Measurements from ENCODE around the gene DNAH5. TPM values are rescaled to one million over a fixed set of nuclear protein-coding genes. Genes with fewer than 3 reads are reported as not detected.

Gene DNAH5
- total and polyA plus RNA-seq, 2 donors (not counting 3 experiments of a cell fraction or from before 2014, with no cell fraction given): 0.23 to 1.7 TPM

DNA sequence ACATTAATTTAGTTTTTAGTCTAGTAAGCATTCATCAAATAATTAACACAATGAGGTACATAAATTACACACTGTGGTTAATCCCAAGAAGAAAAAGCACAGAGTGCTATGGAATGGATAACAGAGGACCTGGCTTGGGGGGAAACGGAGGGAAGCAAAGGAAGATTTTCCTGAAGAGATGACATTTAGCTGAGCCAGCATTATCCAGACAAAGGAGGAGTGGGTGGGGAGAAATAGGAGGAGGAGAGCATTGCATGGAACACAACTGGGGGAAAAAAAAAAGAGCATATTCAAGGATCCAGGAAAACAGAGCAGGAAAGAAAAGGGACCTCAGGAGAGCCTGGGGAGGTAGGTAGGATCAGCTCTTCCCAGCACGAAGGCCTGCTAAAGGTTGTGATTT lies 170.8 kb downstream of the DNAH5 start:
- FAIRE-seq: no peak

More for the DNA sequence above, 170.8 kb downstream of the DNAH5 start:
- no TSS peak for BruUV-seq (replicated peaks)
- intact Hi-C loops (cut with micrococcal nuclease) (no loop called here), dilution Hi-C loops (cut with MboI; ENCODE audit: extremely low pct_ligation_motif_present, low sequenced_read_pairs) (no loop called here)
- Histone ChIP-seq H3K36me3 (ENCODE audit: control insufficient read depth in 2 of 2, extremely low read depth in 1 of 2, insufficient read depth in 2 of 2, low read length in 2 of 2) (no peaks in the 10 kb centered on the region), H2AFZ (ENCODE audit: low read depth, low read length) (no peak overlapping the region), H3K79me2 (ENCODE audit: control insufficient read depth, insufficient read depth, low read length) (no peaks in the 10 kb centered on the region), H3K9me1 (replicated peaks; ENCODE audit: control insufficient read depth, extremely low read depth, insufficient read depth, low read length) (no peaks in the 10 kb centered on the region), H4K20me1 (replicated peaks; ENCODE audit: control insufficient read depth, extremely low read depth, insufficient read depth, low read length) (no peaks in the 10 kb centered on the region), H3K4me2 (ENCODE audit: insufficient read depth, low read length) (no peak overlapping the region), H3K4me1 (ENCODE audit: control insufficient read depth, extremely low read depth, insufficient read depth, low read length) (no peaks in the 10 kb centered on the region), H3K27ac (ENCODE audit: insufficient read depth, low read depth, low read length) (no peak overlapping the region), H3K27me3 (ENCODE audit: control insufficient read depth in 2 of 2, insufficient read depth in 2 of 2, low read length in 2 of 2) (no peaks in the 10 kb centered on the region), H3K4me3 (replicated peaks in 1 of 3; ENCODE audit: insufficient read depth in 1 of 3, low read depth in 1 of 3, low read length in 3 of 3) (no peak overlapping the region), H3K9ac (replicated peaks; ENCODE audit: extremely low read depth, insufficient read depth, low read length) (no peak overlapping the region), H3K9me3 (replicated peaks; ENCODE audit: control insufficient read depth, insufficient read depth, low read length) (no peaks in the 10 kb centered on the region)
- CTCF ChIA-PET: no interaction called here
- POLR2A ChIA-PET: no interaction called here
- DNase-seq (ENCODE audit: low read depth, low spot score): no peak
- TF ChIP-seq JUN (IDR thresholded peaks at IDR 0.05; ENCODE audit: borderline replicate concordance, insufficient read depth, insufficient read length, low read depth) (no peak), GATA2 (IDR thresholded peaks at IDR 0.05; ENCODE audit: insufficient read depth, insufficient read length, low read depth, low read length) (no peak), POLR2A (IDR thresholded peaks at IDR 0.05; ENCODE audit: low read depth, low read length) (no peak), POLR2AphosphoS5 (IDR thresholded peaks at IDR 0.05; ENCODE audit: insufficient read depth, low read depth, low read length) (no peak)
- TF ChIP-seq, protein P1, sequence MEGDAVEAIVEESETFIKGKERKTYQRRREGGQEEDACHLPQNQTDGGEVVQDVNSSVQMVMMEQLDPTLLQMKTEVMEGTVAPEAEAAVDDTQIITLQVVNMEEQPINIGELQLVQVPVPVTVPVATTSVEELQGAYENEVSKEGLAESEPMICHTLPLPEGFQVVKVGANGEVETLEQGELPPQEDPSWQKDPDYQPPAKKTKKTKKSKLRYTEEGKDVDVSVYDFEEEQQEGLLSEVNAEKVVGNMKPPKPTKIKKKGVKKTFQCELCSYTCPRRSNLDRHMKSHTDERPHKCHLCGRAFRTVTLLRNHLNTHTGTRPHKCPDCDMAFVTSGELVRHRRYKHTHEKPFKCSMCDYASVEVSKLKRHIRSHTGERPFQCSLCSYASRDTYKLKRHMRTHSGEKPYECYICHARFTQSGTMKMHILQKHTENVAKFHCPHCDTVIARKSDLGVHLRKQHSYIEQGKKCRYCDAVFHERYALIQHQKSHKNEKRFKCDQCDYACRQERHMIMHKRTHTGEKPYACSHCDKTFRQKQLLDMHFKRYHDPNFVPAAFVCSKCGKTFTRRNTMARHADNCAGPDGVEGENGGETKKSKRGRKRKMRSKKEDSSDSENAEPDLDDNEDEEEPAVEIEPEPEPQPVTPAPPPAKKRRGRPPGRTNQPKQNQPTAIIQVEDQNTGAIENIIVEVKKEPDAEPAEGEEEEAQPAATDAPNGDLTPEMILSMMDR (IDR thresholded peaks at IDR 0.05; ENCODE audit: extremely low read depth in 1 of 2, insufficient read depth in 1 of 2, low read depth in 1 of 2, low read length in 2 of 2): no peak
- TF ChIP-seq, protein P2, sequence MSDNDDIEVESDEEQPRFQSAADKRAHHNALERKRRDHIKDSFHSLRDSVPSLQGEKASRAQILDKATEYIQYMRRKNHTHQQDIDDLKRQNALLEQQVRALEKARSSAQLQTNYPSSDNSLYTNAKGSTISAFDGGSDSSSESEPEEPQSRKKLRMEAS (IDR thresholded peaks at IDR 0.05; ENCODE audit: insufficient read depth, insufficient read length): no peak

Data from endothelial cell of umbilical vein (primary cell).